GM15510 (cell line): ENCODE data around the gene ROGDI.

Experiments
- POLR2A ChIP-seq: IDR thresholded peaks from 3 replicates; pipeline ENCODE4 v1.6.1; 2011; ENCODE audit warnings: borderline replicate concordance; ENCODE audit not compliant: insufficient read length; ENCODE audit errors: extremely low read depth

The ROGDI gene

GRCh38 chr16:4801962-4802658 lies at the start of gene ROGDI:
TSS of gene ROGDI (minus strand) at chr16:4802633. CDS start at chr16:4802571, 62 bp downstream.
- peak; percentile 45 for TF ChIP-seq POLR2A

- no peak for TF ChIP-seq POLR2A
Measured at GRCh38 chr16:4850211-4850610, 47.8 kb upstream of the ROGDI start.

- TF ChIP-seq POLR2A = no peak
Measured at GRCh38 chr16:4847774-4848587, 45.5 kb upstream of the ROGDI start.

- peak; percentile 94 for TF ChIP-seq POLR2A
Measured at GRCh38 chr16:4846901-4847773, 44.7 kb upstream of the ROGDI start, which contains the start of the genes GLYR1 and UBN1. TSS of gene GLYR1 (minus strand) at chr16:4847288. CDS start at chr16:4847265, 23 bp downstream. TSS of gene UBN1 (plus strand) at chr16:4847481. CDS start at chr16:4852918, 5,437 bp downstream.

GRCh38 chr16:4846503-4846900 lies 44.1 kb upstream of the ROGDI start:
- no peak for TF ChIP-seq POLR2A

GRCh38 chr16:4840984-4841383 lies 38.6 kb upstream of the ROGDI start:
- no peak for TF ChIP-seq POLR2A

GRCh38 chr16:4839942-4840341 lies 37.5 kb upstream of the ROGDI start:
- no peak for TF ChIP-seq POLR2A

GRCh38 chr16:4837733-4838501 lies 35.5 kb upstream of the ROGDI start:
- no peak for TF ChIP-seq POLR2A

GRCh38 chr16:4836727-4837126 lies 34.3 kb upstream of the ROGDI start:
- TF ChIP-seq POLR2A = no peak

GRCh38 chr16:4833584-4833983 lies 31.2 kb upstream of the ROGDI start:
- no peak for TF ChIP-seq POLR2A

GRCh38 chr16:4832698-4833343 lies 30.4 kb upstream of the ROGDI start:
- no peak for TF ChIP-seq POLR2A

GRCh38 chr16:4831616-4832015 lies 29.2 kb upstream of the ROGDI start:
- no peak for TF ChIP-seq POLR2A

- no peak for TF ChIP-seq POLR2A
Measured at GRCh38 chr16:4830408-4830807, 28.0 kb upstream of the ROGDI start.

- no peak for TF ChIP-seq POLR2A
Measured at GRCh38 chr16:4828567-4829321, 26.3 kb upstream of the ROGDI start.

- no peak for TF ChIP-seq POLR2A
Measured at GRCh38 chr16:4826980-4827379, 24.5 kb upstream of the ROGDI start.
